ENCODE measurements around the gene TPD52L2. TPM values are rescaled to one million over a fixed set of nuclear protein-coding genes. Genes with fewer than 3 reads are reported as not detected.
"Not testable (repeated sequence)": the region's sequence is repeated elsewhere in the genome, so short reads cannot be mapped to it uniquely, and the experiment has no call there.

Gene TPD52L2
- polyA plus RNA-seq, 2 of the 4 experiments (the other 2 are of a cell fraction), result 86.3 to 99.0 TPM

GRCh38 chr20:63908008-63908682, 43.1 kb downstream of the TPD52L2 start:
- 80% methylated on average over 16 of the region's 16 CpGs for WGBS (ENCODE audit: missing lambda C conversion rate)
- H3K27ac ChIP-seq, result no peak overlapping the region
- FAIRE-seq (no peak), ATAC-seq (peak in 1 of 2 experiments; percentile 29; a peak in 1 of 6 replicates), DNase-seq (ENCODE audit: low read depth in 1 of 2, low spot score in 1 of 2) (no peak)
- H3K9me3 ChIP-seq, result no peaks in the 10 kb centered on the region
- TF ChIP-seq BCL3 (IDR thresholded peaks at IDR 0.05) (no peak), POLR2A (IDR thresholded peaks at IDR 0.05; ENCODE audit: low read length) (no peak)
- H3K4me2 ChIP-seq, result no peak overlapping the region
- no peak overlapping the region for H3K4me3 ChIP-seq
- CTCF ChIA-PET, result interaction anchor here (0.8 to 3.2 kb wide), 4 partner anchors 10 to 66 kb away, joined by 3 to 18 read pairs (median 6); no protein-coding TSS in a partner anchor
- peaks cover 5% of the 10 kb centered on the region; the same call in 1 of the 3 replicates for H3K4me1 ChIP-seq
- POLR2A ChIA-PET, result no interaction called here

- no peak overlapping the region for H3K4me2 ChIP-seq
- WGBS (ENCODE audit: missing lambda C conversion rate), result 86% methylated on average over 12 of the region's 12 CpGs
- H3K27ac ChIP-seq, result no peak overlapping the region
Measured at GRCh38 chr20:63911176-63911575, 46.1 kb downstream of the TPD52L2 start.

GRCh38 chr20:63913768-63914167, 48.7 kb downstream of the TPD52L2 start:
- Histone ChIP-seq H3K27ac (no peak overlapping the region), H3K4me3 (no peak overlapping the region), H3K4me2 (no peak overlapping the region), H3K9me3 (no peaks in the 10 kb centered on the region), H3K4me1 (no peaks in the 10 kb centered on the region)
- CTCF ChIA-PET, result interaction anchor here (0.6 to 2.5 kb wide), 5 partner anchors 10 to 122 kb away, joined by 3 to 10 read pairs (median 3); no protein-coding TSS in a partner anchor
- no peak for DNase-seq (ENCODE audit: low read depth in 1 of 2, low spot score in 1 of 2)
- POLR2A ChIA-PET, result no interaction called here
- no peak for TF ChIP-seq FOSL2 (IDR thresholded peaks at IDR 0.05)
- no peak for TF ChIP-seq FOSL2 (CRISPR knock-in tag; IDR thresholded peaks at IDR 0.05)
- TF ChIP-seq E2F6 (IDR thresholded peaks at IDR 0.05; ENCODE audit: borderline replicate concordance, low read depth), result no peak
- TF ChIP-seq ZFP36 (IDR thresholded peaks at IDR 0.05; ENCODE audit: borderline replicate concordance, partially characterized antibody), result no peak
- TF ChIP-seq EHF (CRISPR knock-in tag; IDR thresholded peaks at IDR 0.05), result no peak
- TF ChIP-seq CEBPB (IDR thresholded peaks at IDR 0.05), result no peak
- TF ChIP-seq HDAC2 (IDR thresholded peaks at IDR 0.05), result no peak
- no peak for ATAC-seq
- no peak for FAIRE-seq
- 94% methylated on average over 12 of the region's 12 CpGs for WGBS (ENCODE audit: missing lambda C conversion rate)

More at GRCh38 chr20:63911176-63911575, 46.1 kb downstream of the TPD52L2 start:
- Histone ChIP-seq H3K4me3 (no peak overlapping the region), H3K4me1 (peaks cover 5% of the 10 kb centered on the region; the same call in 1 of the 3 replicates), H3K9me3 (no peaks in the 10 kb centered on the region)
- FAIRE-seq, result no peak
- DNase-seq (ENCODE audit: low read depth in 1 of 2, low spot score in 1 of 2), result no peak
- no peak for ATAC-seq
- ChIA-PET CTCF (interaction anchor here (1.0 to 3.1 kb wide), 4 partner anchors 9 to 70 kb away, joined by 3 to 8 read pairs (median 4); partner anchors contain the start of gene PRPF6), POLR2A (no interaction called here)
- TF ChIP-seq HDAC2 (IDR thresholded peaks at IDR 0.05) (no peak), ZFP36 (IDR thresholded peaks at IDR 0.05; ENCODE audit: borderline replicate concordance, partially characterized antibody) (no peak), HES2 (IDR thresholded peaks at IDR 0.05) (no peak), USF2 (IDR thresholded peaks at IDR 0.05) (no peak), ZNF302 (CRISPR knock-in tag; IDR thresholded peaks at IDR 0.05) (no peak)

GRCh38 chr20:63915471-63915870, 50.4 kb downstream of the TPD52L2 start:
- Histone ChIP-seq H3K4me2 (no peak overlapping the region), H3K4me3 (no peak overlapping the region), H3K27ac (no peak overlapping the region), H3K4me1 (no peaks in the 10 kb centered on the region), H3K9me3 (no peaks in the 10 kb centered on the region)
- 92% methylated on average over 6 of the region's 6 CpGs for WGBS (ENCODE audit: missing lambda C conversion rate)
- ChIA-PET POLR2A (no interaction called here), CTCF (interaction anchor here (1.0 to 2.5 kb wide), 4 partner anchors 11 to 65 kb away, joined by 3 to 10 read pairs (median 4); no protein-coding TSS in a partner anchor)
- ATAC-seq (no peak), FAIRE-seq (no peak), DNase-seq (ENCODE audit: low read depth in 1 of 2, low spot score in 1 of 2) (no peak)
- no peak for TF ChIP-seq JUN (IDR thresholded peaks at IDR 0.05)
- no peak for TF ChIP-seq HEYL (CRISPR knock-in tag; IDR thresholded peaks at IDR 0.05)
- TF ChIP-seq CBX8 (IDR thresholded peaks at IDR 0.05), result no peak
- TF ChIP-seq MYC (IDR thresholded peaks at IDR 0.05; ENCODE audit: borderline replicate concordance, low read length), result no peak
- no peak for TF ChIP-seq SREBF2 (IDR thresholded peaks at IDR 0.05)
- TF ChIP-seq MAZ (IDR thresholded peaks at IDR 0.05; ENCODE audit: borderline replicate concordance, low read depth, low read length), result no peak
- TF ChIP-seq CEBPB (IDR thresholded peaks at IDR 0.05), result no peak

- H3K4me3 ChIP-seq; POLR2A ChIA-PET; H3K9me3 ChIP-seq; FAIRE-seq; H3K4me2 ChIP-seq; ATAC-seq; DNase-seq (ENCODE audit: low read depth in 1 of 2, low spot score in 1 of 2); H3K4me1 ChIP-seq; H3K27ac ChIP-seq: not testable (repeated sequence)
- CTCF ChIA-PET, result interaction anchor here (1.0 to 2.4 kb wide), 3 partner anchors 10 to 64 kb away, joined by 3 to 5 read pairs (median 3); no protein-coding TSS in a partner anchor
- 94% methylated on average over 8 of the region's 8 CpGs for WGBS (ENCODE audit: missing lambda C conversion rate)
Measured at GRCh38 chr20:63916371-63916939, 51.4 kb downstream of the TPD52L2 start.

All from A549 (cell line).